GM08714 (cell line): ENCODE data around the gene SPDYE6.
A peak's percentile ranks its signal among the peaks of the same experiment; 100 is the strongest.
"Not testable (repeated sequence)": the region's sequence is repeated elsewhere in the genome, so short reads cannot be mapped to it uniquely, and the experiment has no call there.

Experiments
- H3K4me3 ChIP-seq: fragments of 200-500 bp; sonication (Bioruptor generic); 2 replicates; pipeline ENCODE4 v1.5.1; 2014; ENCODE audit warnings: mild to moderate bottlenecking, low read length, inconsistent platforms
- ZNF274 ChIP-seq: IDR thresholded peaks from 2 replicates; pipeline ENCODE4 v1.6.1; 2012; ENCODE audit warnings: mild to moderate bottlenecking, low read depth, low read length

Gene SPDYE6

GRCh38 chr7:102306916-102307677 is 49.1 kb downstream of the SPDYE6 start:
- H3K4me3 ChIP-seq: peak overlapping the region; percentile 7; the same call in 1 of the 2 replicates
- no peak for TF ChIP-seq ZNF274

- H3K4me3 ChIP-seq: no peak overlapping the region
- TF ChIP-seq ZNF274: no peak
Observed at GRCh38 chr7:102305414-102306268, 50.6 kb downstream of the SPDYE6 start.

GRCh38 chr7:102304668-102305067 is 51.6 kb downstream of the SPDYE6 start:
- TF ChIP-seq ZNF274: no peak
- H3K4me3 ChIP-seq: no peak overlapping the region

- no peak overlapping the region for H3K4me3 ChIP-seq
- TF ChIP-seq ZNF274: no peak
Observed at GRCh38 chr7:102303669-102304422, 52.4 kb downstream of the SPDYE6 start.

GRCh38 chr7:102302025-102302424 is 54.2 kb downstream of the SPDYE6 start:
- TF ChIP-seq ZNF274: no peak
- H3K4me3 ChIP-seq: no peak overlapping the region

- H3K4me3 ChIP-seq: not testable (repeated sequence)
Observed at GRCh38 chr7:102301367-102301766, 54.9 kb downstream of the SPDYE6 start.

GRCh38 chr7:102300643-102301221 is 55.5 kb downstream of the SPDYE6 start:
- no peak overlapping the region for H3K4me3 ChIP-seq
- TF ChIP-seq ZNF274: no peak

GRCh38 chr7:102297487-102298218 is 58.6 kb downstream of the SPDYE6 start:
- no peak for TF ChIP-seq ZNF274
- H3K4me3 ChIP-seq: no peak overlapping the region

GRCh38 chr7:102296514-102296913 is 59.7 kb downstream of the SPDYE6 start:
- TF ChIP-seq ZNF274: no peak
- H3K4me3 ChIP-seq: no peak overlapping the region

GRCh38 chr7:102296179-102296438 is 60.1 kb downstream of the SPDYE6 start:
- no peak overlapping the region for H3K4me3 ChIP-seq
- TF ChIP-seq ZNF274: no peak
